SK-N-SH treated with all-trans-retinoic acid at 6 μM for 48 hours (cell line): ENCODE results near the gene MRPL44.

Experiments
- TCF4 ChIP-seq: fragments of 250-450 bp; sonication (Bioruptor Pico); IDR thresholded peaks from 2 replicates; pipeline ENCODE4 v1.8.0; 2021; ENCODE audit warnings: mild to moderate bottlenecking, moderate library complexity, borderline replicate concordance
- ZFP30 ChIP-seq: fragments of 450-650 bp; formaldehyde crosslinking; IDR thresholded peaks from 2 replicates; pipeline ENCODE4 v1.5.0; 2022; ENCODE audit warnings: mild to moderate bottlenecking, moderate library complexity
- TF ChIP-seq, protein P1 (sequence below): fragments of 250-450 bp; sonication (Bioruptor Pico); IDR thresholded peaks from 2 replicates; pipeline ENCODE4 v1.8.0; 2021; ENCODE audit warnings: low read depth, mild to moderate bottlenecking, moderate library complexity, borderline replicate concordance
- TF ChIP-seq, protein P2 (sequence below): fragments of 250-450 bp; sonication (Bioruptor Pico); IDR thresholded peaks from 2 replicates; pipeline ENCODE4 v1.5.1; 2020; ENCODE audit warnings: low read depth, mild to moderate bottlenecking, moderate library complexity

DNA sequence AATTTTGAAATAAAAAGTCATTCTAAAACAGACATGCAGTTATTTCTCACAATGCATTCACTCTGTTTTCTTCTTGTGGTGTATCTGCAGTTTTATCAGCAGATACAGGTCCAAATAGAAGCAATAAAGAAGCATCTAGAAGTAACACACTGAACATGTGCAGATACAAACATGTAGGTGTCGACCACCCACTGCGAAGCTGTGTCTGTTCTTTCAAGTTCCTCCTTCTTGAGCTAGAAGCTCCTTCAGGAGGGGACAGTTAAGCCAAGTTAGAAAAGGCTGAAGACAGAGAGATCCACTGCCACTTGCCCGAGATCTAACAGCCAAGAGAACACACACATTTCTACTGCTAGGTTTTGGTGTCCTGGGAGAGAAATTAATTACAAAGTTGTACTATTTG lies 42.2 kb upstream of the MRPL44 start:
- TF ChIP-seq TCF4 (CRISPR knock-in tag) = no peak
- TF ChIP-seq, protein P1, sequence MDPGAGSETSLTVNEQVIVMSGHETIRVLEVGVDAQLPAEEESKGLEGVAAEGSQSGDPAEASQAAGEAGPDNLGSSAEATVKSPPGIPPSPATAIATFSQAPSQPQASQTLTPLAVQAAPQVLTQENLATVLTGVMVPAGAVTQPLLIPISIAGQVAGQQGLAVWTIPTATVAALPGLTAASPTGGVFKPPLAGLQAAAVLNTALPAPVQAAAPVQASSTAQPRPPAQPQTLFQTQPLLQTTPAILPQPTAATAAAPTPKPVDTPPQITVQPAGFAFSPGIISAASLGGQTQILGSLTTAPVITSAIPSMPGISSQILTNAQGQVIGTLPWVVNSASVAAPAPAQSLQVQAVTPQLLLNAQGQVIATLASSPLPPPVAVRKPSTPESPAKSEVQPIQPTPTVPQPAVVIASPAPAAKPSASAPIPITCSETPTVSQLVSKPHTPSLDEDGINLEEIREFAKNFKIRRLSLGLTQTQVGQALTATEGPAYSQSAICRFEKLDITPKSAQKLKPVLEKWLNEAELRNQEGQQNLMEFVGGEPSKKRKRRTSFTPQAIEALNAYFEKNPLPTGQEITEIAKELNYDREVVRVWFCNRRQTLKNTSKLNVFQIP (CRISPR knock-in tag) = no peak
- TF ChIP-seq ZFP30 (CRISPR knock-in tag) = no peak
- TF ChIP-seq, protein P2, sequence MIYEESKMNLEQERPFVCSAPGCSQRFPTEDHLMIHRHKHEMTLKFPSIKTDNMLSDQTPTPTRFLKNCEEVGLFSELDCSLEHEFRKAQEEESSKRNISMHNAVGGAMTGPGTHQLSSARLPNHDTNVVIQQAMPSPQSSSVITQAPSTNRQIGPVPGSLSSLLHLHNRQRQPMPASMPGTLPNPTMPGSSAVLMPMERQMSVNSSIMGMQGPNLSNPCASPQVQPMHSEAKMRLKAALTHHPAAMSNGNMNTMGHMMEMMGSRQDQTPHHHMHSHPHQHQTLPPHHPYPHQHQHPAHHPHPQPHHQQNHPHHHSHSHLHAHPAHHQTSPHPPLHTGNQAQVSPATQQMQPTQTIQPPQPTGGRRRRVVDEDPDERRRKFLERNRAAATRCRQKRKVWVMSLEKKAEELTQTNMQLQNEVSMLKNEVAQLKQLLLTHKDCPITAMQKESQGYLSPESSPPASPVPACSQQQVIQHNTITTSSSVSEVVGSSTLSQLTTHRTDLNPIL (CRISPR knock-in tag) = no peak
